GM10847 (cell line): ENCODE results near the gene SSTR4.

ENCODE experiments used
- POLR2A ChIP-seq: IDR thresholded peaks from 2 replicates; pipeline ENCODE4 v1.6.1; 2011; ENCODE audit not compliant: insufficient read length; ENCODE audit errors: extremely low read depth

The SSTR4 gene

GRCh38 chr20:23010096-23010495 lies 25.0 kb upstream of the SSTR4 start:
- TF ChIP-seq POLR2A = no peak

GRCh38 chr20:23011008-23011721 lies 23.9 kb upstream of the SSTR4 start:
- TF ChIP-seq POLR2A = no peak

DNA sequence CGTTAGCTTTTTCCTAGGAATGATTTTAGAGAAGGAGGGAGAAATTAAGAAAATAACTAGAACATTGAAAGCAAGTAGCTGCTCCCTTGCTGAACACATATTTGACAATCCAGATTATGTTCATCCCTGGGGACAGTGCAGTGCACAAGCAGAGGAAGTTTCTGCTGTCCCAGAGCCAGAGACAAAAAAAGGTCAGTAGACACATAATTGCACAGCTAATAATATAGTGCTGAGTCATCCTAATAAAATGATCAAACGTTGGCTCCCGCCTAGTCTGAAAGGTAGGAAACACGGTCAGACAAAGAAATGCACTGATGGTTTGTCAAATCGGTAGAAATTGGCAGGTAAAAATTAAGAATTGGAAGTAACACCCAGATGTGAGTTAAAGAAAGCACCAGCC lies 21.7 kb upstream of the SSTR4 start:
- no peak for TF ChIP-seq POLR2A

GRCh38 chr20:23017516-23017915 lies 17.6 kb upstream of the SSTR4 start:
- no peak for TF ChIP-seq POLR2A

DNA sequence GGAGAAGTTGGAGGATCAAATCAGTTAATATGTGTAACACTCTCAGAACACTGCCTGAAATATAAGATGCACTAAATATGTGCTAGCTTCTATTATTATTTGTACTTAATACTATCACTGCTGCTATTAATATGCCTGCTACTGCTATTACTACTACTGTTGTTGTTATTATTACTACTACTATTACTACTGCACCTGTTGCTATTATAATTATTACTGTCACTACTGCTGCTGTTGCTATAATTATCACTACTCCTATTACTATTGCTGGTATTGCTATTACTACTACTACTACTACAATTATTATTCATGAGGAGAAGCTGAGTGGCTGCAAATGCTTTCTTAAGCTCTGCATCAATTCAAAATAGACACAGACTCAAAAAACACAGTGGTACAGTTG lies 16.7 kb upstream of the SSTR4 start:
- TF ChIP-seq POLR2A = no peak

DNA sequence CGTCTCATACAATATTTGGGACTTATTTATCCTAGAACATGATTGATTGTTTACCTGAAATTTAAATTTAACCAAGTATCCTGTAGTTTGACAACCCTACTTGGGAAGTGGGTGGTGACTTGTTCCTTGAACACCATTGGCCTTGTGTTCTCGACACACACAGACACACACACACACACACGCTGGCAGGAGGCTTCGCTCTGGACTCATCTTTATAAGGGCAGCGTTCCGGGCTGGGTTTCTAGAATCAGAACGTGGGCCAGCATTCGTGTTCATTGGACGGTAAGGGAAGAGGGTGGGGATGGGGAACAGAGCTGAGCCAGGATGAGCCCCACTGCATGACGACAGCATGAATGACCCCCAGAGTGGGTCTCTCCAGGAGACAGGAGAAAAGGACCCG lies 16.2 kb upstream of the SSTR4 start:
- TF ChIP-seq POLR2A = no peak

- no peak for TF ChIP-seq POLR2A
Measured at GRCh38 chr20:23019403-23019802, 15.7 kb upstream of the SSTR4 start.

DNA sequence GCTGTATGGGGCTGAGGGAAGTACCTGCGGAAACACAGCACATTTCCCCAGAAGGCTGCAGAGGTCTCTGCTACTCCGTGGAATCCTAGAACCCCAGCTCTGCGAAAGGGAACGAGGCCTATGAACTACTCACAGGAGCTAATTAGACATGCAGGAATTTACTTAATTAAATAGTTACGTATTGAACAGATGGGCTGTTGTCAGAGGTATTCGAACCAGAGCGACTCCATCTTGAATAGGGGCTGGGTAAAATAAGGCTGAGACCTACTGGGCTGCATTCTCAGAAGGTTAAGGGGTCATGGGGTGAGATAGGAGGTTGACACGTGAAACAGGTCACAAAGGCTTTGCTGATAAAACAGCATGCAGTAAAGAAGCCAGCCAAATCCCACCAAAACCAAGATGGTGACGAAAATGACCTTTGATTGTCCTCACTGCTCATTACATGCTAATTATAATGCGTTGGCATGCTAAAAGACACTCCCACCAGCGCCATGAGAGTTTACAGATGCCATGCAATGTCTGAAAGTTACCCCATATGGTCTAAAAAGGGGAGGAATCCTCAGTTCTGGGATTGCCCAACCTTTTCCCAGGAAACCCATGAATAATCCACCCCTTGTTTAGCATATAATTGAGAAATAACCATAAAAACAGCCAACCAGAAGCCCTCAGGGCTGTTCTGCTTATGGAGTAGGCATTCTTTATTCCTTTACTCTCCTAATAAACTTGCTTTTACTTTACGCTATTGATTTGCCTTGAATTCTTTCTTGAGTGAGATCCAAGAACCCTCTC lies 14.7 kb upstream of the SSTR4 start:
- TF ChIP-seq POLR2A = no peak

DNA sequence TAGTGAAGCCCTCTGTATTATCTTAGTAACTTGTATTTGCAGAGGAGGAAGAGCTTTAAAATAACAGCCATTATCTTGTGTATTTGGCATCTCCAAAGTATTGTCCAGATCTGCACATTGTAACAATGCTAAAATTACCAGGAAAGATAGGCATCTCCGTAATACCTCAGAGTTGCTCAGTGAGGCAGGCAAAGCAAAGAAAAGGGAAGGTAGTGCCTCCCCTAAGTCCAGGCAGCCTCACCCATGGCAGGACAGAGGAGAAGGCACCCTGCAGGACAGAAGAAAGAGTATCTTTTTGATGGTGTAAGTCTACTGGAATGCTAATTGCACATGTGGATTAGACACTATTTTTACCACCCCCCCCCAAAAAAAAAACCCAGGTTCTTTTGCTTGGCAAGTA lies 13.6 kb upstream of the SSTR4 start:
- TF ChIP-seq POLR2A = no peak

- TF ChIP-seq POLR2A = no peak
Measured at GRCh38 chr20:23021951-23022350, 13.2 kb upstream of the SSTR4 start.

- no peak for TF ChIP-seq POLR2A
Measured at GRCh38 chr20:23022849-23023248, 12.3 kb upstream of the SSTR4 start.

- TF ChIP-seq POLR2A = no peak
Measured at GRCh38 chr20:23023621-23024177, 11.4 kb upstream of the SSTR4 start.

DNA sequence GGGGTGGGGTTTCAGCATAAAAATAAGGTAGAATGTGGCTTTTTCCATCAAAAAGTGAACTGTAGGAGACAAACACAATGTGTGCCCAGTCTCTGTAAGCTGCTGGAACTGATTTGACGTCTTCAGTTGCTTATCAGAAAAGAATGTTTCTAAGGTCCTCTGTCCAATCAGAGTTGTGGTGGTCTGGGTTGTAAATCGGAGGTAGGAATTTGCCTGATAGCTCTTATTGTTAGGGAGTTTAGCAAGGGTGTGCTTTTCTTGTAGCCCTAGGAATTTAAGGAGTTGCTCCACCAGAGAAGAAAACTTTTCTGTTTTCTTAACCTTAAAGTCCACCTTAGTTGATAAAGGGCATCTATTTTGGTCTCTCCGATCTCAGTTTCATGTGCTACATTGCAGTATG lies 10.4 kb upstream of the SSTR4 start:
- no peak for TF ChIP-seq POLR2A

DNA sequence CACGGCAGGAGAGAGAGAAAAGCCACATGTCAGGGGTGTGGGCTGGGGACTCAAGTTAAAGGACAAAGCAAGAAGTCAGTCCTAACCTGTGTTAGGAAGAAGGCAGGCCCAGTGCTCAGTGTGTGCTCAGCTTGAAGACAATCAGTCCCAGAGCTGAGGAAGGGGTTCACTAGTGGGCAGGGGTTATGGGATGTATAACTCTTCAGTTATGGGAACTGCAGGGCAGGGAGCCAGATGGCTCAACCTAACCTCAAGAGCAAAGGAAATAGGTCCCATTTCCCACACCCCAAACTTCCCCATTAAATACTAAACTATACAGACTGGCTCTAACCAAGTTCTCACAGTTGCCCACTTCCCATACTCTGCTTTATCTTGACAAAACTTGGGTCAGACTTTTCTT lies 7.4 kb upstream of the SSTR4 start:
- no peak for TF ChIP-seq POLR2A

- no peak for TF ChIP-seq POLR2A
Measured at GRCh38 chr20:23028392-23028791, 6.7 kb upstream of the SSTR4 start.

DNA sequence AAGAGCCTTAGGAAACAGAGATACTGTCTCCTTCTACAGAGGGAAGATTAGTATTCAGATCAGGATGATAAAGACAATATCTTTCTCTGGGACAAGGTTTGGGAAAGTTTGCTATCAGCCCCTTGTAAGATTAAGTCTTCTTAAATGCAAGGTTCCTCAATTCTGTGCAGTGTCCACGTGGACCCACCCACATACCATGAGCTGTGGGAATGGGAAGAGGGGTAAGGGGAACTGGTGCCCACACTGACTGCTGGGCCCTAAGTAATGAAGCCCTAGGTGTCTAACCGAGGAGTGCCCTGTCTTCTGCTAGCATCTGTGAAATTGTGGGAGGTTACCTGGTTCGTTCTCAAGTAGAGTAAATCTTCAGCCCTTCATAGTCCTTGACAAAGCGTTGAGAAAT lies 5.8 kb upstream of the SSTR4 start:
- TF ChIP-seq POLR2A = no peak
